Neural cell (in vitro differentiated cells): Measurements from ENCODE around the gene SYTL5. TPM values are rescaled to one million over a fixed set of nuclear protein-coding genes. Genes with fewer than 3 reads are reported as not detected.

Experiments used
- H2AFZ ChIP-seq: fragments of 200-600, 300-800 bp; sonication (generic), shearing (Covaris generic); 2 replicates; pipeline ENCODE4 v1.6.0; 2014; ENCODE audit warnings: low read depth, mild to moderate bottlenecking, antibody characterized with exemption, low read length, moderate library complexity
- H3F3A ChIP-seq: fragments of 200-600 bp; shearing (Covaris generic); 2 replicates; pipeline ENCODE4 v1.6.1; 2016; ENCODE audit warnings: mild to moderate bottlenecking, moderate library complexity, mixed read lengths, antibody characterized with exemption, low read length; ENCODE audit not compliant: insufficient read depth, poor library complexity, severe bottlenecking
- H3K27ac ChIP-seq: fragments of 200-600, 300-800 bp; sonication (generic), shearing (Covaris generic); 2 replicates; pipeline ENCODE4 v1.5.1; 2014; ENCODE audit warnings: mild to moderate bottlenecking, low read length, moderate library complexity
- H3K27me3 ChIP-seq: fragments of 300-800, 200-600 bp; sonication (generic), shearing (Covaris generic); 2 replicates; pipeline ENCODE4 v1.6.0; 2014; ENCODE audit warnings: mild to moderate bottlenecking, low read depth, low read length, moderate library complexity; ENCODE audit not compliant: insufficient read depth
- H3K36me3 ChIP-seq: fragments of 300-800, 200-600 bp; sonication (generic), shearing (Covaris generic); 2 replicates; pipeline ENCODE4 v1.5.1; 2014; ENCODE audit warnings: mild to moderate bottlenecking, antibody characterized with exemption, low read length, moderate library complexity; ENCODE audit not compliant: insufficient read depth
- H3K4me2 ChIP-seq: fragments of 300-800, 200-600 bp; sonication (generic), shearing (Covaris generic); 2 replicates; pipeline ENCODE4 v1.6.0; 2014; ENCODE audit warnings: mild to moderate bottlenecking, low read length
- H3K4me3 ChIP-seq: fragments of 300-800, 200-600 bp; sonication (generic), shearing (Covaris generic); 2 replicates; pipeline ENCODE4 v1.5.1; 2014; ENCODE audit warnings: mild to moderate bottlenecking, low read length, moderate library complexity
- H3K79me2 ChIP-seq: fragments of 200-600 bp; shearing (Covaris generic); replicated peaks from 2 replicates; pipeline ENCODE4 v1.6.0; 2014; ENCODE audit warnings: mild to moderate bottlenecking, low read length, moderate library complexity; ENCODE audit not compliant: insufficient read depth
- H3K9ac ChIP-seq: fragments of 300-800, 200-600 bp; sonication (generic), shearing (Covaris generic); 2 replicates; pipeline ENCODE4 v1.6.1; 2016; ENCODE audit warnings: mild to moderate bottlenecking, low read length, mixed read lengths
- H3K9me2 ChIP-seq: fragments of 200-600 bp; shearing (Covaris generic); 2 replicates; pipeline ENCODE4 v1.6.1; 2016; ENCODE audit warnings: mild to moderate bottlenecking, low read length, mixed read lengths; ENCODE audit not compliant: insufficient read depth
- H3K9me3 ChIP-seq: fragments of 200-600, 300-800 bp; sonication (generic), shearing (Covaris generic); 2 replicates; pipeline ENCODE4 v1.6.1; 2016; ENCODE audit warnings: mild to moderate bottlenecking, mixed run types, low read length, moderate library complexity, mixed read lengths
- H4K20me1 ChIP-seq: fragments of 200-600 bp; shearing (Covaris generic); 2 replicates; pipeline ENCODE4 v1.6.1; 2016; ENCODE audit warnings: mild to moderate bottlenecking, mixed run types; ENCODE audit not compliant: insufficient read depth
- CTCF ChIP-seq: fragments of 450-650 bp; IDR thresholded peaks from 2 replicates; pipeline ENCODE4 v1.5.1; 2014; ENCODE audit warnings: antibody characterized with exemption, mild to moderate bottlenecking, moderate library complexity; ENCODE audit not compliant: poor library complexity, severe bottlenecking
- EP300 ChIP-seq: fragments of 450-650 bp; conservative IDR thresholded peaks from 2 replicates; pipeline ENCODE4 v1.6.1; 2014; ENCODE audit warnings: antibody characterized with exemption, mild to moderate bottlenecking, moderate library complexity; ENCODE audit not compliant: poor library complexity, severe bottlenecking
- EZH2 ChIP-seq: fragments of 200-600, 300-800 bp; shearing (Covaris generic), sonication (generic); IDR thresholded peaks from 2 replicates; pipeline ENCODE4 v1.6.1; 2014; ENCODE audit warnings: antibody characterized with exemption, low read length, borderline replicate concordance, mild to moderate bottlenecking; ENCODE audit not compliant: insufficient read depth, poor library complexity, severe bottlenecking
- MXI1 ChIP-seq: fragments of 450-650 bp; conservative IDR thresholded peaks from 2 replicates; pipeline ENCODE4 v1.6.1; 2014; ENCODE audit warnings: antibody characterized with exemption, mild to moderate bottlenecking; ENCODE audit not compliant: poor library complexity, severe bottlenecking
- POLR2AphosphoS5 ChIP-seq: IDR thresholded peaks from 2 replicates; pipeline ENCODE4 v1.6.1; 2012
- RAD21 ChIP-seq: fragments of 450-650 bp; conservative IDR thresholded peaks from 2 replicates; pipeline ENCODE4 v1.6.1; 2014; ENCODE audit warnings: antibody characterized with exemption, mild to moderate bottlenecking, moderate library complexity
- REST ChIP-seq: IDR thresholded peaks from 2 replicates; pipeline ENCODE4 v1.6.1; 2012; ENCODE audit warnings: borderline replicate concordance
- SMC3 ChIP-seq: fragments of 450-650 bp; conservative IDR thresholded peaks from 2 replicates; pipeline ENCODE4 v1.6.1; 2014; ENCODE audit warnings: antibody characterized with exemption, mild to moderate bottlenecking, moderate library complexity; ENCODE audit not compliant: poor library complexity
- TAF1 ChIP-seq: IDR thresholded peaks from 2 replicates; pipeline ENCODE4 v1.6.1; 2012; ENCODE audit warnings: low read depth
- polyA plus RNA-seq: library from polyadenylated mRNA; depleted of rRNA; stranded (reverse); fragments of >200 nt; gene quantifications from 2 replicates; pipeline ENCODE4 v1.2.3, GENCODE V29; 2014

The SYTL5 gene
- polyA plus RNA-seq, 1 donor from 2014 or later = 1.0 TPM

- H3K9ac ChIP-seq = no peak overlapping the region
- no peaks in the 10 kb centered on the region for H3K27me3 ChIP-seq
- TF ChIP-seq RAD21 (no peak), MXI1 (no peak), SMC3 (no peak), POLR2AphosphoS5 (no peak)
Measured at GRCh38 chrX:37993176-37993575, 13.2 kb upstream of the SYTL5 start.

GRCh38 chrX:37993837-37994619, 12.3 kb upstream of the SYTL5 start:
- no peak for TF ChIP-seq SMC3
- no peak for TF ChIP-seq EP300
- TF ChIP-seq RAD21 = no peak
- no peak for TF ChIP-seq EZH2
- TF ChIP-seq CTCF = no peak
- no peak for TF ChIP-seq REST
- TF ChIP-seq MXI1 = no peak
- TF ChIP-seq TAF1 = no peak
- no peak for TF ChIP-seq POLR2AphosphoS5
- H3K36me3 ChIP-seq = no peaks in the 10 kb centered on the region
- no peak overlapping the region for H3K4me2 ChIP-seq

More at GRCh38 chrX:37993176-37993575, 13.2 kb upstream of the SYTL5 start:
- Histone ChIP-seq H3K4me3 (no peak overlapping the region), H3K9me3 (no peaks in the 10 kb centered on the region), H3F3A (no peaks in the 10 kb centered on the region), H2AFZ (no peak overlapping the region), H3K4me2 (no peak overlapping the region), H3K27ac (no peak overlapping the region), H4K20me1 (no peaks in the 10 kb centered on the region), H3K36me3 (no peaks in the 10 kb centered on the region), H3K79me2 (no peaks in the 10 kb centered on the region), H3K9me2 (no peaks in the 10 kb centered on the region)

More at GRCh38 chrX:37993837-37994619, 12.3 kb upstream of the SYTL5 start:
- Histone ChIP-seq H4K20me1 (no peaks in the 10 kb centered on the region), H2AFZ (no peak overlapping the region), H3K27me3 (no peaks in the 10 kb centered on the region), H3F3A (no peaks in the 10 kb centered on the region), H3K27ac (no peak overlapping the region), H3K9me2 (no peaks in the 10 kb centered on the region), H3K4me3 (no peak overlapping the region), H3K9me3 (no peaks in the 10 kb centered on the region), H3K9ac (no peak overlapping the region), H3K79me2 (no peaks in the 10 kb centered on the region)
